IPS-NIHi7 (cell line): ENCODE data around the gene TBCC.

ENCODE experiments used
- DNase-seq: peaks from one replicate; pipeline ENCODE4 v3.0.0; 2012; ENCODE audit warnings: mixed read lengths; ENCODE audit errors: extremely low spot score

The TBCC gene

GRCh38 chr6:42696526-42697267 lies 49.2 kb downstream of the TBCC start:
- no peak for DNase-seq

GRCh38 chr6:42694586-42694985 lies 51.3 kb downstream of the TBCC start:
- no peak for DNase-seq
